Measurements from ENCODE around the gene IFI35.

IFI35 gene

GRCh38 chr17:43025766-43026537 lies 19.4 kb downstream of the IFI35 start:
- no peak for TF ChIP-seq CTCF (conservative IDR thresholded peaks at IDR 0.05; ENCODE audit: low read depth, low read length)
- DNase-seq (ENCODE audit: low read depth) = no peak
- H3K4me3 ChIP-seq (ENCODE audit: low read depth, low read length) = no peak overlapping the region

GRCh38 chr17:43026595-43026994 lies 20.0 kb downstream of the IFI35 start:
- DNase-seq (ENCODE audit: low read depth) = no peak
- no peak overlapping the region for H3K4me3 ChIP-seq (ENCODE audit: low read depth, low read length)
- no peak for TF ChIP-seq CTCF (conservative IDR thresholded peaks at IDR 0.05; ENCODE audit: low read depth, low read length)

GRCh38 chr17:43027091-43028032 lies 20.8 kb downstream of the IFI35 start:
- H3K4me3 ChIP-seq (ENCODE audit: low read depth, low read length) = no peak overlapping the region
- TF ChIP-seq CTCF (conservative IDR thresholded peaks at IDR 0.05; ENCODE audit: low read depth, low read length) = no peak

GRCh38 chr17:43028221-43028861 lies 21.8 kb downstream of the IFI35 start:
- no peak overlapping the region for H3K4me3 ChIP-seq (ENCODE audit: low read depth, low read length)
- DNase-seq (ENCODE audit: low read depth) = no peak

More at GRCh38 chr17:43027091-43028032, 20.8 kb downstream of the IFI35 start:
- DNase-seq (ENCODE audit: low read depth) = no peak

GRCh38 chr17:43030137-43030767 lies 23.7 kb downstream of the IFI35 start:
- no peak overlapping the region for H3K4me3 ChIP-seq (ENCODE audit: low read depth, low read length)
- no peak for TF ChIP-seq CTCF (conservative IDR thresholded peaks at IDR 0.05; ENCODE audit: low read depth, low read length)
- DNase-seq (ENCODE audit: low read depth) = no peak

More at GRCh38 chr17:43028221-43028861, 21.8 kb downstream of the IFI35 start:
- no peak for TF ChIP-seq CTCF (conservative IDR thresholded peaks at IDR 0.05; ENCODE audit: low read depth, low read length)

GRCh38 chr17:43031666-43032065 lies 25.1 kb downstream of the IFI35 start:
- H3K4me3 ChIP-seq (ENCODE audit: low read depth, low read length) = no peak overlapping the region
- DNase-seq (ENCODE audit: low read depth) = no peak
- no peak for TF ChIP-seq CTCF (conservative IDR thresholded peaks at IDR 0.05; ENCODE audit: low read depth, low read length)
